ENCODE measurements around the gene STARD13.

DNA sequence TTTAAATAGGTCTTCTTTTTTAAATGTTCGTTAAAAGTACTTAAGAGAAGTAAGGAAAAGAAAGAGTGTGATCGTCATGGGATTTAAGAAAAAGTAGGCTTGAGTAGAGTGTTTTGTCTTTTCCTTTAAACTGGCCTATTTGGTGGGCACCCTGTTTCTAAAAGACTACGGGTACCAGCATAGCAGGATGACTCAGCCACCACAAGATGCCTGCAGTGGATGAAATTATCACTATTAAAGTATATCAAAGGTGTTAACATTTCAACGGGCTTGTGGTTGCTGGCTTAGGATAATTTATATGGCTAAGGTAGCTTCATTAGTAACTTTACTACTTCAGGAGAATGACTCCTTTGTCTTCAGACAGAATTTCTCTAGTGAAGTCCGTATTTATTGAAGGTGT lies 112.6 kb downstream of the STARD13 start:
- TF ChIP-seq EZH2 (IDR thresholded peaks at IDR 0.05), result no peak
- TF ChIP-seq, protein P1, sequence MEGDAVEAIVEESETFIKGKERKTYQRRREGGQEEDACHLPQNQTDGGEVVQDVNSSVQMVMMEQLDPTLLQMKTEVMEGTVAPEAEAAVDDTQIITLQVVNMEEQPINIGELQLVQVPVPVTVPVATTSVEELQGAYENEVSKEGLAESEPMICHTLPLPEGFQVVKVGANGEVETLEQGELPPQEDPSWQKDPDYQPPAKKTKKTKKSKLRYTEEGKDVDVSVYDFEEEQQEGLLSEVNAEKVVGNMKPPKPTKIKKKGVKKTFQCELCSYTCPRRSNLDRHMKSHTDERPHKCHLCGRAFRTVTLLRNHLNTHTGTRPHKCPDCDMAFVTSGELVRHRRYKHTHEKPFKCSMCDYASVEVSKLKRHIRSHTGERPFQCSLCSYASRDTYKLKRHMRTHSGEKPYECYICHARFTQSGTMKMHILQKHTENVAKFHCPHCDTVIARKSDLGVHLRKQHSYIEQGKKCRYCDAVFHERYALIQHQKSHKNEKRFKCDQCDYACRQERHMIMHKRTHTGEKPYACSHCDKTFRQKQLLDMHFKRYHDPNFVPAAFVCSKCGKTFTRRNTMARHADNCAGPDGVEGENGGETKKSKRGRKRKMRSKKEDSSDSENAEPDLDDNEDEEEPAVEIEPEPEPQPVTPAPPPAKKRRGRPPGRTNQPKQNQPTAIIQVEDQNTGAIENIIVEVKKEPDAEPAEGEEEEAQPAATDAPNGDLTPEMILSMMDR (IDR thresholded peaks at IDR 0.05 in 2 of 3, conservative IDR thresholded peaks at IDR 0.05 in 1 of 3; ENCODE audit: borderline replicate concordance in 1 of 3, insufficient read depth in 1 of 3, low read depth in 2 of 3, low read length in 2 of 3), result no peak
- TF ChIP-seq POLR2A (IDR thresholded peaks at IDR 0.05; ENCODE audit: borderline replicate concordance, extremely low read depth, insufficient read depth, insufficient read length), result no peak
- TF ChIP-seq, protein P2, sequence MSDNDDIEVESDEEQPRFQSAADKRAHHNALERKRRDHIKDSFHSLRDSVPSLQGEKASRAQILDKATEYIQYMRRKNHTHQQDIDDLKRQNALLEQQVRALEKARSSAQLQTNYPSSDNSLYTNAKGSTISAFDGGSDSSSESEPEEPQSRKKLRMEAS (IDR thresholded peaks at IDR 0.05), result no peak
- TF ChIP-seq ZNF274 (IDR thresholded peaks at IDR 0.05; ENCODE audit: low read depth, low read length), result no peak
- TF ChIP-seq SIN3A (IDR thresholded peaks at IDR 0.05; ENCODE audit: low read depth), result no peak
- TF ChIP-seq EZH2phosphoT487 (IDR thresholded peaks at IDR 0.05; ENCODE audit: borderline replicate concordance), result no peak
